GM12874 (cell line): ENCODE measurements around the gene PAQR5.

Experiments used
- CTCF ChIP-seq: IDR thresholded peaks from 2 replicates; pipeline ENCODE4 v1.5.1; 2011; ENCODE audit warnings: low read depth, mild to moderate bottlenecking, control low read depth, low read length, moderate library complexity; ENCODE audit not compliant: insufficient read depth

The PAQR5 gene

GRCh38 chr15:69456208-69457166 is 157.8 kb downstream of the PAQR5 start:
- no peak for TF ChIP-seq CTCF
